Retinal pigment epithelial cell (primary cell): ENCODE data around the gene SIL1.
"Not testable (repeated sequence)": the region's sequence is repeated elsewhere in the genome, so short reads cannot be mapped to it uniquely, and the experiment has no call there.

Experiments
- DNase-seq: peaks from one replicate; pipeline ENCODE4 v3.0.0-alpha.2; 2010; ENCODE audit warnings: low read depth
- H3K4me3 ChIP-seq: 2 replicates; pipeline ENCODE4 v1.5.1; 2011; ENCODE audit warnings: mild to moderate bottlenecking, low read length, control low read depth, moderate library complexity
- CTCF ChIP-seq: conservative IDR thresholded peaks from 2 replicates; pipeline ENCODE4 v1.5.1; 2011; ENCODE audit warnings: low read depth, low read length, control low read depth, inconsistent platforms

The SIL1 gene

GRCh38 chr5:139120521-139120920 is 77.6 kb downstream of the SIL1 start:
- H3K4me3 ChIP-seq = no peak overlapping the region
- no peak for DNase-seq
- TF ChIP-seq CTCF = no peak

GRCh38 chr5:139118804-139119203 is 79.4 kb downstream of the SIL1 start:
- no peak overlapping the region for H3K4me3 ChIP-seq
- DNase-seq = no peak

GRCh38 chr5:139117342-139117884 is 80.8 kb downstream of the SIL1 start:
- DNase-seq = no peak
- no peak overlapping the region for H3K4me3 ChIP-seq
- no peak for TF ChIP-seq CTCF

More at GRCh38 chr5:139118804-139119203, 79.4 kb downstream of the SIL1 start:
- TF ChIP-seq CTCF = no peak

- no peak for TF ChIP-seq CTCF
- no peak overlapping the region for H3K4me3 ChIP-seq
- DNase-seq = no peak
Measured at GRCh38 chr5:139116100-139116655, 82.0 kb downstream of the SIL1 start.

- DNase-seq = no peak
- no peak overlapping the region for H3K4me3 ChIP-seq
- no peak for TF ChIP-seq CTCF
Measured at GRCh38 chr5:139113892-139114291, 84.3 kb downstream of the SIL1 start.

GRCh38 chr5:139112362-139112761 is 85.8 kb downstream of the SIL1 start:
- not testable (repeated sequence) for H3K4me3 ChIP-seq, DNase-seq

GRCh38 chr5:139110526-139111168 is 87.5 kb downstream of the SIL1 start:
- no peak overlapping the region for H3K4me3 ChIP-seq
- TF ChIP-seq CTCF = no peak
- no peak for DNase-seq
